Fibroblast of skin of abdomen (primary cell): Measurements from ENCODE around the gene A3GALT2.
"Not testable (repeated sequence)": the region's sequence is repeated elsewhere in the genome, so short reads cannot be mapped to it uniquely, and the experiment has no call there.

Source experiments
- DNase-seq: peaks from one replicate; pipeline ENCODE4 v3.0.0-alpha.2; 2013

A3GALT2 gene

GRCh38 chr1:33311706-33312412 is 9.0 kb downstream of the A3GALT2 start:
- DNase-seq, result no peak

GRCh38 chr1:33310702-33311101 is 10.2 kb downstream of the A3GALT2 start:
- no peak for DNase-seq

- DNase-seq, result not testable (repeated sequence)
Observed at GRCh38 chr1:33309351-33309750, 11.5 kb downstream of the A3GALT2 start.

GRCh38 chr1:33307494-33307864 is 13.4 kb downstream of the A3GALT2 start:
- DNase-seq, result no peak

GRCh38 chr1:33306653-33307493 is 14.0 kb downstream of the A3GALT2 start:
- DNase-seq, result peak; percentile 42

- DNase-seq, result no peak
Observed at GRCh38 chr1:33305816-33306652, 14.9 kb downstream of the A3GALT2 start.

- DNase-seq, result no peak
Observed at GRCh38 chr1:33305016-33305415, 15.9 kb downstream of the A3GALT2 start.

GRCh38 chr1:33302325-33302724 is 18.6 kb downstream of the A3GALT2 start:
- DNase-seq, result no peak

GRCh38 chr1:33301273-33301984 is 19.5 kb downstream of the A3GALT2 start:
- DNase-seq, result no peak

GRCh38 chr1:33300673-33301072 is 20.2 kb downstream of the A3GALT2 start:
- DNase-seq, result peak; percentile 78

GRCh38 chr1:33299461-33300155 is 21.3 kb downstream of the A3GALT2 start:
- DNase-seq, result no peak

- peak; percentile 44 for DNase-seq
Observed at GRCh38 chr1:33298623-33299277, 22.1 kb downstream of the A3GALT2 start.

- DNase-seq, result no peak
Observed at GRCh38 chr1:33297911-33298622, 22.8 kb downstream of the A3GALT2 start.

- no peak for DNase-seq
Observed at GRCh38 chr1:33296824-33297223, 24.1 kb downstream of the A3GALT2 start.

GRCh38 chr1:33296082-33296458 is 24.8 kb downstream of the A3GALT2 start:
- no peak for DNase-seq

GRCh38 chr1:33295450-33296081 is 25.3 kb downstream of the A3GALT2 start:
- peak; percentile 70 for DNase-seq

- DNase-seq, result no peak
Observed at GRCh38 chr1:33295023-33295422, 25.9 kb downstream of the A3GALT2 start.

- DNase-seq, result no peak
Observed at GRCh38 chr1:33294071-33295010, 26.6 kb downstream of the A3GALT2 start.
